ENCODE data around the gene ZNF844.

DNA sequence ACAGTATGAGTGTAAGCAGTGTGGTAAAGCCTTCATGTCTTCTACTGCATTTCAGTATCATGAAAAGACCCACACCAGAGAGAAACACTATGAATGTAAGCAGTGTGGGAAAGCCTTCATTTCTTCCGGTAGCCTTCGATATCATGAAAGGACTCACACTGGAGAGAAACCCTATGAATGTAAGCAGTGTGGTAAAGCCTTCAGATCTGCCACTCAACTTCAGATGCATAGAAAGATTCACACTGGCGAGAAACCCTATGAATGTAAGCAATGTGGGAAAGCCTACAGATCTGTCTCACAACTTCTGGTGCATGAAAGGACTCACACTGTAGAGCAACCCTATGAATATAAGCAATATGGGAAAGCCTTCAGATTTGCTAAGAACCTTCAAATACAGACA lies 12.8 kb downstream of the ZNF844 start:
- TF ChIP-seq CTCF (IDR thresholded peaks at IDR 0.05; ENCODE audit: insufficient read depth, low read length) (no peak), POLR2AphosphoS5 (IDR thresholded peaks at IDR 0.05; ENCODE audit: low read depth) (no peak)
- TF ChIP-seq, protein P1, sequence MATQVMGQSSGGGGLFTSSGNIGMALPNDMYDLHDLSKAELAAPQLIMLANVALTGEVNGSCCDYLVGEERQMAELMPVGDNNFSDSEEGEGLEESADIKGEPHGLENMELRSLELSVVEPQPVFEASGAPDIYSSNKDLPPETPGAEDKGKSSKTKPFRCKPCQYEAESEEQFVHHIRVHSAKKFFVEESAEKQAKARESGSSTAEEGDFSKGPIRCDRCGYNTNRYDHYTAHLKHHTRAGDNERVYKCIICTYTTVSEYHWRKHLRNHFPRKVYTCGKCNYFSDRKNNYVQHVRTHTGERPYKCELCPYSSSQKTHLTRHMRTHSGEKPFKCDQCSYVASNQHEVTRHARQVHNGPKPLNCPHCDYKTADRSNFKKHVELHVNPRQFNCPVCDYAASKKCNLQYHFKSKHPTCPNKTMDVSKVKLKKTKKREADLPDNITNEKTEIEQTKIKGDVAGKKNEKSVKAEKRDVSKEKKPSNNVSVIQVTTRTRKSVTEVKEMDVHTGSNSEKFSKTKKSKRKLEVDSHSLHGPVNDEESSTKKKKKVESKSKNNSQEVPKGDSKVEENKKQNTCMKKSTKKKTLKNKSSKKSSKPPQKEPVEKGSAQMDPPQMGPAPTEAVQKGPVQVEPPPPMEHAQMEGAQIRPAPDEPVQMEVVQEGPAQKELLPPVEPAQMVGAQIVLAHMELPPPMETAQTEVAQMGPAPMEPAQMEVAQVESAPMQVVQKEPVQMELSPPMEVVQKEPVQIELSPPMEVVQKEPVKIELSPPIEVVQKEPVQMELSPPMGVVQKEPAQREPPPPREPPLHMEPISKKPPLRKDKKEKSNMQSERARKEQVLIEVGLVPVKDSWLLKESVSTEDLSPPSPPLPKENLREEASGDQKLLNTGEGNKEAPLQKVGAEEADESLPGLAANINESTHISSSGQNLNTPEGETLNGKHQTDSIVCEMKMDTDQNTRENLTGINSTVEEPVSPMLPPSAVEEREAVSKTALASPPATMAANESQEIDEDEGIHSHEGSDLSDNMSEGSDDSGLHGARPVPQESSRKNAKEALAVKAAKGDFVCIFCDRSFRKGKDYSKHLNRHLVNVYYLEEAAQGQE (IDR thresholded peaks at IDR 0.05; ENCODE audit: insufficient replicate concordance, low read depth): no peak

Measured in HL-60 (cell line).